ENCODE data around the gene FILIP1.

DNA sequence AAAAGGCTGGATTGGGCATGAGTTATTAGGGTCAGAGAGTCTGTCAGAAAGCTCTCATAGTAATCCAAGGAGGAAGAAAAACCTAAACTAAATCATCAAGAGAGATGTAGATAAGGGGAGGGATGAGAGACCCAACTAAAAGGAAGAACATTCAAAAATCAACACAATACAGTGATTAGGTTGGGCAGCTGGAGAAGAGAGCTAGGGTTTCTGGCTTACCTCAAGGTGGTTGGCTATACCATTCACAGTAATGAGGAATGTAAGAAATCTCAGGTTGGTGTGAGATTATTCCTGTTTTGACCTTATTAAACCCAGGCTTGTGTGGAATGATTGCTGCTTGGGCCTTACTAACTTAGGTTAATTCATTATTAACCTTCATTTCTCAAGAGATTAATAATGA is 243.8 kb downstream of the FILIP1 start:
- TF ChIP-seq, protein P1, sequence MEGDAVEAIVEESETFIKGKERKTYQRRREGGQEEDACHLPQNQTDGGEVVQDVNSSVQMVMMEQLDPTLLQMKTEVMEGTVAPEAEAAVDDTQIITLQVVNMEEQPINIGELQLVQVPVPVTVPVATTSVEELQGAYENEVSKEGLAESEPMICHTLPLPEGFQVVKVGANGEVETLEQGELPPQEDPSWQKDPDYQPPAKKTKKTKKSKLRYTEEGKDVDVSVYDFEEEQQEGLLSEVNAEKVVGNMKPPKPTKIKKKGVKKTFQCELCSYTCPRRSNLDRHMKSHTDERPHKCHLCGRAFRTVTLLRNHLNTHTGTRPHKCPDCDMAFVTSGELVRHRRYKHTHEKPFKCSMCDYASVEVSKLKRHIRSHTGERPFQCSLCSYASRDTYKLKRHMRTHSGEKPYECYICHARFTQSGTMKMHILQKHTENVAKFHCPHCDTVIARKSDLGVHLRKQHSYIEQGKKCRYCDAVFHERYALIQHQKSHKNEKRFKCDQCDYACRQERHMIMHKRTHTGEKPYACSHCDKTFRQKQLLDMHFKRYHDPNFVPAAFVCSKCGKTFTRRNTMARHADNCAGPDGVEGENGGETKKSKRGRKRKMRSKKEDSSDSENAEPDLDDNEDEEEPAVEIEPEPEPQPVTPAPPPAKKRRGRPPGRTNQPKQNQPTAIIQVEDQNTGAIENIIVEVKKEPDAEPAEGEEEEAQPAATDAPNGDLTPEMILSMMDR (conservative IDR thresholded peaks at IDR 0.05; ENCODE audit: low read depth, low read length): no peak
- no peak for TF ChIP-seq EZH2 (IDR thresholded peaks at IDR 0.05; ENCODE audit: low read length, unreplicated experiment)
